NCI-H1417 (cell line): ENCODE results near the gene ANO1.
"Not testable (repeated sequence)": the region's sequence is repeated elsewhere in the genome, so short reads cannot be mapped to it uniquely, and the experiment has no call there.

Experiments used
- DNase-seq, 3 experiments: peaks; one replicate each; lab custom pipeline; 2025; lab: John Stamatoyannopoulos, UW

The ANO1 gene

DNA sequence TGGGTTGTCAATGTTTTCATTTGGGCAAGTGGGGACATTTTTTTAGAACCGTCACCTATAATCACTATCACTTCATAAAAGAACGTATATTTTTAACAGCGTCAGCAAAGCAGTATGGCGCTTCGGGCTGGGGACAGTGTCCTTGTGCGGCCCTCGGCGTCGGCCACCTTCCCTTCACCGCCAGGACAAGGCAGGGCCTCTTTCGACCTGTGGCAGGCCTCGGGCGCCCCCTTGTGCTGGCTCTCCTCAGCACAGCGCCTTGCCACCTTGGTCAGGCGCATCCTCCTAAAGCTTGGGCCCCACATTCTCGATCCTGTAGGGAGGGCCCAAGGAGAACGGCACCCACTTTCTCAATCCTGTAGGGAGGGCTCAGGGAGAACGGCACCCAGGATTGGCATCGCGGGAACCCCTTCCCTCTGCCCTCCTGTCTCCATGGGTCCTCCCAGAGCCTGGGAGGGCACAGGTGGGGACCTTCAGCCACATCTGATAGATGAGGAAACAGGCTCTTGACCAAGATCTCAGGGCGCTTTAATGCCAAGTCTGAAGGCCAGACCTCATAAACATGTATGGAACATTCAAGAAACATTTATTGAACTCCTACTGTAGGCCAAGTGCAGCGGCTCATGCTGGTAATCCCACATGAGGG, 113.5 kb downstream of the ANO1 start:
- peak; percentile 52 to 79 (median 60) for DNase-seq

DNA sequence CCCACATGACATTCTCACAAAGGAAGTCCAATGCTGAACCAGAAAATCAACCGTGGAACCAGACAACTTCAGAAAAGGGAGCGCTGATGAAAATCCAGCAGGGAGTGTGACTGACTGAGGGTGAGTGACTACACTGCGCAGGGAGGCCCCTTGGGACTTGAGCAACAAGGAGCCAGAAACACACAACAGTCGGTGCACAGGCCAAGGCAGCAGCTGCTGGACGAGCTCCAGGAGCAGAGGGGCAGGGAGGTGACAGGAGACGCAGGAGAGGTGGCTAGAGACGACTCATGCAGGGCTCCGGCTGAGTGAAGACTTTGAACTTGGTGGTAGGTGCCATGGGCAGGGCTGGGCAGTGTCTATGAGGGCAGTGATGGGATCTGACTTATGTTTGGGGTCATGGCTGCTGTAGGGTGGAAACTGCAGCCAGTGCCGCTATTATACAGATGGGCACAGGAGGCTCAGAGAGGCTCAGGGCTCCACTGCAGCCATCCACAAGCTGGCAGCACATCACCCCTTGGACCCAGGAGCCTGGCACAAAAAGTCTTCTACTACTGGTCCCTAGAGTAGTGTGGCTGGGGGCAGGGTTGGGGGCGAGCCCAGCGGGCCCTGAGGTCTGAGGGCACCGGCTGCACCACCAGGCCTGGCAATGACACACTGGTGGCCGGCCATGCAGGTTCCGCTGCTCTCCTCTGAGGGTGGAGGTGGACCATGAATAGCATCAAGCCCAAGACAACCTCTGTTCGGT, 114.7 kb downstream of the ANO1 start:
- DNase-seq: no peak

DNA sequence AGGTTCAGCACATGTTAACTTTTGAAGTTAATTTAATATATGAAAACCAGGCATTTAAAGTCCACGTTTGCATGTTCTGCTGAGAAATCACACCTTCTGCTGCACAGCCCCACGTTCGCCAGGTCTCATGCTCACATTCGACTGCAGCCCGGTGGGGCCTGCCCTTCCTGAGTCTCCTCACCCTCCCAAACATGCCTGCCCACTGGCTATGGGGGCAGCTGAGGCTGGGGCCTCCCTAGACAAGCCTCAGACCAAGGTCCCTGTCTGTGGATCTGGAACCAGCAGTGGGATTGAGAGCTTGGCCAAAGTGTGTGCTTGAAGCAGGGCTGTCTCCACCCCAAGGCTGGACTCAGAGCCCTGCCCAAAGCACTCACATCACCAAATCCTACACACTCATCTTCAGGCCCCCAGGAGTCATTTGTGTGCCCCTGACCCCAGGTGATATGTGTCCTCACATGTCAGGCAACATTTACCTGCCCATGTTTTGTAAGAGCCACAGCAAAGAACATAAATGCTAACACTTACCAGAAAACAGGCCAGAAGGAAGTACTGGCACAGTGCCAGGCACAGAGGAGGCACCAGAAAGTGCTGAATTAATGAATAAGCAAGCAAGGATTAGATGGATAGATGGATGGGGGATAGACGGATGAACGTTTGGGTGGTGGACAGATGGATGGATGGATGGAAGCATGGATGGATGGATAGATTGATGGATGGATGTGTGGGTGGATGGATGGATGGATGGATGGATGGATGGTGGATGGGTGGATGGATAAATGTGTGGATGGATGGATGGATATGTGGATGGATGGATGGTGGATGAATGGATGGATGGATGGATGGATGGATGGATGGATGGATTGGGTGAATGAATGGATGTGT, 115.5 kb downstream of the ANO1 start:
- peak in 1 of 3 experiments; percentile 15 for DNase-seq

DNA sequence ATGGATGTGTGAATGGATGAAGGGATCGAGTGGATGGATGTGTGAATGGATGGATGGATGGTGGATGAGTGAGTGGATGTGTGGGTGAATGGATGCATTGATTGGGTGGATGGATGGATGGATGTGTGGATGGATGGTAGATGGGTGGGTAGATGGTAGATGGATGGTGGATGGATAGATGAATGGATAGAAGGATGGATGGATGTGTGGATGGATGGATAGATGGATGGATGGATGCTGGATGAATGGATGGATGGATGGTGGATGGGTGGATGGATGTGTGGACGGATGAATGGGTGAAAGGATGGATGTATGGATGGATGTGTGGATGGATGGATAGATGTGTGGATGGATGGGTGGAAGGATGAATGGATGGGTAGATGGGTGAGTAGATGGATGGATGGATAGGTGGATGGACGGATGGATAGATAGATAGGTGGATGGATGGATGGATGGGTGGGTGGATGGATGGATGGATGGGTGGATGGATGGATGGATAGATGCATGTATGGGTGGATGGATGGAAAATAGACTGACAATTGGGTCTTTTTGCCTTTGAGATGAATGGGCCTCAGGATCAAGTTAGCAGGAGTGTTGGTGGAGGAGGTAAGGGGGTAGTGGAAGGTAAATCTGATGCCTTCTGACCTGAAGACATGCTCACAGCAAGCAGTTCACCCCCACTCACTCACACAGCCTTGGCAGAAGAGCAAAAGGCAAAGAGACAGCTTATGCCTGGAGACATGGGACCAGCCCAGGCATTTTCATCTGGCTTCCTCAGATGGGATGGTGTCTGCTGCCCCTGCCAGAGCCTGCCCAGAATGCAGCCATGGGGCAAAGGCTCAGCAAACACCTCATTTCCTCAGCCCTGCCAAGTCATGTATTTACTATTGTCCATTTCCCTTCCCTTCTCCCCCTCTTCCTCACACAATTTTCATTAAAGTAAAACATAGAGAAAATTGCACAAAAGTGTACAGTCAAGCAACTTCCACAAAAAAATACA, 117.0 kb downstream of the ANO1 start:
- DNase-seq: no peak

DNA sequence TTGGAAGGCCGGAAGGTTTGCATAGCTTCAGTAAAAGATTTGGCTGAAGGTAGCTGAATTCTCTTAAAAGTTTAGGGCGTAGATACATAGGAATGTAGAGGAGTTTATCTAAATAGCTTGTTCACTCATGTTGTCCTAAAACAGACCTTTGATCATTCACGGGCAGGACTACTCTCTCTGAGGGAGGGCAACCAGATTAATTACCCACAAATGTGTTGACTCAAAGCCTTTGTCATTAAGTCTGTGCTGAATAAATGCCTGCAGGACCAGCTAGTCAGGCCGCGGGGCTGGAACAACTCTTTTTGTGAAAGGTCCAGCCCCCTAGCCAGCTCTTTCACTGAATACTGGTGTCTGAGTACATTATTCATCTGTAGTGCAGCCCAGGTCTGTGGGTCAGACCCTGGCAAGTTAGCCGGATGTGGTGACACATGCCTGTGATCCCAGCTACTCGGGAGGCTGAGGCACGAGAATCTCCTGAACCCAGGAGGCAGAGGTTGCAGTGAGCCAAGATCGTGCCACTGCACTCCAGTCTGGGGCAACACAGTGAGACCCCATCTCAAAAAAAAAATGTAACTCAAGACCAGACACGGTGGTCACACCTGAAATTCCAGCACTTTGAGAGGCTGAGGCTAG, 122.2 kb downstream of the ANO1 start:
- DNase-seq: no peak

DNA sequence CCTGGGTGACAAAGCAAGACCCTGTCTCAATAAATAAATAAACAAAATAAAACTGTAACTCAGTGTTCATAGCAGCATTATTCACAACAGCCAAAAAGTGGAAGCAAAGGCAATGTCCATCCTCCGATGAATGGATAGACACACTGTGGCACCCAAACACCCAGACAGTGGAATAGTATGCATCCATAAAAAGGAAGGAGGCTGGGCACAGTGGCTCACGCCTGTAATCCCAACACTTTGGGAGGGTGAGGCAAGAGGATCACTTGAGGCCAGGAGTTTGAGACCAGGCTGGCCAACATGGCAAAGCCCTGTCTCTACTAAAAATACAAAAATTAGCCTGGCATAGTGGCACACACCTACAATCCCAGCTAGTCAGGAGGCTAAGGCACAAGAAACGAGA, 122.9 kb downstream of the ANO1 start:
- DNase-seq: not testable (repeated sequence)

DNA sequence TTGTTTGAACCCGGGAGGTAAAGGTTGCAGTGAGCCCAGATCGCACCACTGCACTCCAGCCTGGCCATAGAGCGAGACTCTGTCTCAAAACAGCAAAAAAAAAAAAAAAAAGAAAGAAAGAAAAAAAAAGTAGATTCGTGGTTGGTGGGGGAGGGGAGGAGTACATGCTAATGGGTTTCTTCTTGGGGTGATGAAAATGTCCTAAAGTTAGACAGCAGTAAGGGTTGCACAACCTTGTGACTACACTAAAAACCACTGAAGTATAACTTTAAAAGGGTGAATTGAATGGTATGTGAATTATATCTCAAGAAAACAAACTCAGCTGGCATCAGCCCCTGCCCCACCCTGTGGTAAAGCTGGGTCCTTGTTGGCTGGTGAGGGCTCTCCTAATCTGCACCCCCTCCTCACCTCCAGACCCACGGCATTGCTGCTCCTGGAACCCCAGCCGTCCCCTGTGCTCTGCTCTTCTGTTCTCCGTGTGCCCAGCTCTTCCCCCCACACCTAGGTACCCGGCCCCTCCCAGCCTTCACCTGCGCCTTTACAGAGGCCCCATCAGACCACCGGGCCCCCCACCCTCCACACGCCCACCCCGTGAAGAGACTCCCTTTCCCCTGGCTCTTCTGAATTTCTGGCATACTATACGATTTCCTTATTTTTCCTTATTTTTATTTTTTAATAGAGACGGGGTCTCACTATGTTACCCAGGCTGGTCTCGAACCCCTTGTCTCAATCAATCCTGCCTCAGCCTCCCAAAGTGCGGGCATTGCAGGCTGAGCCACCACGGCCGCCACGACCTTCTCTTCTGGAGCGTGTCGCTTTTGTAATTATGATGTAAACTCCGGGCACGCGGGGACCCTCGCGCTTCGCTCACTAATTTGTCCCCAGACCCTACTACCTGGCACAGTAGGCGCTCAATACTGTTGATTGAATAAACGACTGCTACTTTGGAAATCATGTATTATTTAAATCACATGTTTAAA, 124.1 kb downstream of the ANO1 start:
- no peak for DNase-seq

DNA sequence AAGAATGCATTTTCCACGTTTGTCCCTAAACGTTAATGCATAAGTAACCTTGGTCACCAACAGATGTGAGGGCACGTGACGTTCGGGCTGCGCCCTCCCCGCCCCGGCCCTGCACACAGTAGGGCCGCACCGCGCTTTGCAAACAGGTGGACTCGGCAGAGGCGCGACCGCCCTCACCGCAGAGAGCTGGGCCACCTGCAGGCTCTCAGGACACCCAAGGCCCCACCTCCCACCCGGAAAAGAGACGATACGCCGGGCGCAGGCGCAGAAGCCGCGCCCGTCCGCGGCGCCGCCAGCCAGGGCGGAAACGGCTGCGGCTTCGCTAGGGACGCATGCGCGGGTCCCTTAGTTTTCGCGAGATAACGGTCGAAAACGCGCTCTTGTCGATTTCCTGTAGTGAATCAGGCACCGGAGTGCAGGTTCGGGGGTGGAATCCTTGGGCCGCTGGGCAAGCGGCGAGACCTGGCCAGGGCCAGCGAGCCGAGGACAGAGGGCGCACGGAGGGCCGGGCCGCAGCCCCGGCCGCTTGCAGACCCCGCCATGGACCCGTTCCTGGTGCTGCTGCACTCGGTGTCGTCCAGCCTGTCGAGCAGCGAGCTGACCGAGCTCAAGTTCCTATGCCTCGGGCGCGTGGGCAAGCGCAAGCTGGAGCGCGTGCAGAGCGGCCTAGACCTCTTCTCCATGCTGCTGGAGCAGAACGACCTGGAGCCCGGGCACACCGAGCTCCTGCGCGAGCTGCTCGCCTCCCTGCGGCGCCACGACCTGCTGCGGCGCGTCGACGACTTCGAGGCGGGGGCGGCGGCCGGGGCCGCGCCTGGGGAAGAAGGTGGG, 125.0 kb downstream of the ANO1 start, which contains the start of gene FADD:
TSS of gene FADD (plus strand) at position 377 of the 831 bp plus-strand sequence. CDS start at position 541, 164 bp downstream.
- peak; percentile 95 to 98 (median 98) for DNase-seq

DNA sequence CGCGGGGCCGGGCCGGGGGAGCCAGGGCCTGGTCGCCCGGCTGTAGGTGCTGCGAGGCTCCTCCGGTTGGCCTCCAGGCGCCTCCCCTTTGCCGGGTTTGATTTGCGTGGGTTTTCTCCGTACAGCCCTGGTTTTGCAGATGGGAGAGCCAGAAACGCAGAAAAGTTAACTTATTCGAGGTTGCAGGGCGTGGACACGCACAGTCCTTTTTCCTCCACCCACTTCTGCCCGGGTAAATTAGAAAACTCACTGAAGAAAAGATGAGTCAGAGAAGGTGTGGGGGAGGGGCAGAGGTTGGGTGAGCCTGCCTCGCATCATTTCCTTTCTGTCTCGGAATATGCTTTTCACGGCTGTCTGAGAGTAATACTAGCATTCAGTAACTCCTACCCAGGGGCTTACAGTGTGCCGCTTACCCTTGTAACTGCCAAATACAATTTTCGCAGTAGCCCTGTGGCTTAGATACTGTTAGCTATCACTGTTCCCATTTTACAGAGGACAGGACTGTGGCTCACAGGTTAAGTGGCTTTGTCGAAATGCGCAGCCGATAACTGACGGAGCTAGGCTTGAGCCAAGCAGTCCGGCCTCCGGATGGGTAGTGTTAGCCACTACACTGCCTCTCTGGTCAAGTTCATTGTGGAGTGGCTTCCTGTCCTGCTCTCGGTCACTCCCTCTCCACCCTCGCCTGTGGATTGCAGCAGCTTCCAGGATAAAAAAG, 125.8 kb downstream of the ANO1 start:
- DNase-seq: peak; percentile 56 to 67 (median 64)

DNA sequence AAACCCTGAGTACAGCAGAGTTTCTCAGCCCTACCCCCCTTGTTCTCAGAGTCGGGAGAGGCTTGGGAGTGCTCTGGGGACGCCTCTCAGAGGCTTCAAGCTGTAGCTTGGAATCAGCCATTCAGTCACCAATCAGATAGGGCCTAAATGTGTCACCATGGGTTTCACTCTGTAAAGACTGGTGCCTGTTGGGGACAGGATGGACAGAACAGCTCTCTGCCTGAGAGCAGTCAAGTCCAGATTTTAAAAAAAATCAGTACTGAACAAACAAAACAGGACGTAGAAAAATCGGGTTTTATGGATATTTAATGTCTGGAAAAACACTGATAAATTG, 126.3 kb downstream of the ANO1 start:
- DNase-seq: no peak

DNA sequence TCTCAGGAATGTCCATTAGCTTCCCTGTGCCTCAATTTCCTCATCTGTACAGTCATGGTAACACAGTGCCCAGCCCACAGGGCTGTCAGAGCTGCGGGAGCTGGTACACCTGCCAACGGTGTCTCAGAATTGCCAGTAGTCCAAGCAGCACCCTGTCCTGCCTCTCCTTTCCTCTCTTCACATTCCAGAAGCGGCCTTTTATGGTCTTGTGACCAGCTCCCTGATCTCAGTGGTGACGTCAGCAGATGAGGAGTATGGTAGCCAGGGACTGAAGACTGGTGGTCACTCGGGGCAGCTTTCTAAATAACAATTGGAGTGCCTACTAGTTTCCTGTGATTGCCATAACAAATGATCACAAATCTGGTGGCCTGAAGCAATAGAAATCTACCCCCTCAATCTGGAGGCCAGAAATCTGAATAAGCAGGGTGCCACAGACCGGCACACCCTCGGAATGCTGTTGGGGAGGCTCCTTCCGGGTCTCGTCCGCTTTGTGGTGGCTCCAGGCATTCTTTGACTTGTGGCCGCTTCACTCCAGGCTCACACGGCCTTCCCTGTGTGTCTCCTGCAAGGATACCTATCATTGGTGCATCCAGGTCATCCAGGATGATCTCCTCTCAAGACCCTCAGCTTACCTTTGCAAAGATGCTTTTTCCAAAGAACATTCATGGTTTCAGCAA, 127.1 kb downstream of the ANO1 start:
- no peak for DNase-seq

DNA sequence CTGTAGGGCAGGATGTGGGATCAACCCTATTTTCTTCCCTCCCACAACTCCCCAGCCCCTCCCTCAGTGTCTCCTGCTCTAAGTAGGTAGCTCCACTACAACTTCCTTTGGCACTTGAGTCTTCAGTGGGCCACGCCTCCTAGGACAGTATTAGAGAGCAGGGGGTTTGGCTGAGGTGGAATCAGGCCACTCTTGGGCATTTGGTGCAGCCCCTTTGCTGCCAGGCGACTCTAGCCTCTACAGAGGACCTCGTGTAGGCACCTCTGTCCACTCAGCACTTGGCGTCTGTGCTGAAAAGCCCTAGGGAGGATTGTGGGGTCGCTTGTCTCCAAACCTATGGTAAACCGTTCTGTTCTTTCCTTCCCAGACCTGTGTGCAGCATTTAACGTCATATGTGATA, 127.6 kb downstream of the ANO1 start:
- no peak for DNase-seq

DNA sequence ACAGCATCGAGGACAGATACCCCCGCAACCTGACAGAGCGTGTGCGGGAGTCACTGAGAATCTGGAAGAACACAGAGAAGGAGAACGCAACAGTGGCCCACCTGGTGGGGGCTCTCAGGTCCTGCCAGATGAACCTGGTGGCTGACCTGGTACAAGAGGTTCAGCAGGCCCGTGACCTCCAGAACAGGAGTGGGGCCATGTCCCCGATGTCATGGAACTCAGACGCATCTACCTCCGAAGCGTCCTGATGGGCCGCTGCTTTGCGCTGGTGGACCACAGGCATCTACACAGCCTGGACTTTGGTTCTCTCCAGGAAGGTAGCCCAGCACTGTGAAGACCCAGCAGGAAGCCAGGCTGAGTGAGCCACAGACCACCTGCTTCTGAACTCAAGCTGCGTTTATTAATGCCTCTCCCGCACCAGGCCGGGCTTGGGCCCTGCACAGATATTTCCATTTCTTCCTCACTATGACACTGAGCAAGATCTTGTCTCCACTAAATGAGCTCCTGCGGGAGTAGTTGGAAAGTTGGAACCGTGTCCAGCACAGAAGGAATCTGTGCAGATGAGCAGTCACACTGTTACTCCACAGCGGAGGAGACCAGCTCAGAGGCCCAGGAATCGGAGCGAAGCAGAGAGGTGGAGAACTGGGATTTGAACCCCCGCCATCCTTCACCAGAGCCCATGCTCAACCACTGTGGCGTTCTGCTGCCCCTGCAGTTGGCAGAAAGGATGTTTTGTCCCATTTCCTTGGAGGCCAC, 128.3 kb downstream of the ANO1 start:
- no peak for DNase-seq

DNA sequence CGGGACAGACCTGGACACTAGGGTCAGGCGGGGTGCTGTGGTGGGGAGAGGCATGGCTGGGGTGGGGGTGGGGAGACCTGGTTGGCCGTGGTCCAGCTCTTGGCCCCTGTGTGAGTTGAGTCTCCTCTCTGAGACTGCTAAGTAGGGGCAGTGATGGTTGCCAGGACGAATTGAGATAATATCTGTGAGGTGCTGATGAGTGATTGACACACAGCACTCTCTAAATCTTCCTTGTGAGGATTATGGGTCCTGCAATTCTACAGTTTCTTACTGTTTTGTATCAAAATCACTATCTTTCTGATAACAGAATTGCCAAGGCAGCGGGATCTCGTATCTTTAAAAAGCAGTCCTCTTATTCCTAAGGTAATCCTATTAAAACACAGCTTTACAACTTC, 128.9 kb downstream of the ANO1 start:
- DNase-seq: no peak

DNA sequence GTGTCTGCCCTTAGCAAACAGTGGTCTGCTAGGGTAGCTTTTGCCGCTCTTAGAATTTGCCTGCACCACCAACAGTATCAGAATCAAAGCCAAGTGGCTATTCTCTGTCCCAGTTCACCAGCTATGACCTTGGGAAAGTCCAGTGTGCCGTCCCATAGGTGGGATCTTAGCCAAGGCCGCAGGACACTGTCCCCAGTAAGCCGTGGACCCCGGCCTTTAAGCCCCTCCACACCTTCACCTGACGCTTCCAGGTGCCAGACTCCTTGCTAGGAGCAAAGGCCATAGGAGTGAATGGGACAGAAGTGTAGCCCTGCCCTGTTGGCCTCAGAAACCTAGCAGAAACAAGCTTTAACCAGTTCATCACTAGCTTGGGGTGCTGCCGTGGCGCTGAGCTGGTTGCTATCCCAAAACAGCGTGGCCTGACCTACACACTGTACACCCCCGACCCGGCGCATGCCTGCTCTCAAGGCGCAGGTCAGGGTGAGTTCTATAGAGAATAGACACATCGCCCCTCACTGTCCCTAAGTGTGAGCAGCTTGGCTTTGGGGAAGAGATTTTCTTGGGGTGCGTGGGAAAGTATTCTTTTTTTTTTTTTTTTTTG, 129.5 kb downstream of the ANO1 start:
- no peak for DNase-seq

DNA sequence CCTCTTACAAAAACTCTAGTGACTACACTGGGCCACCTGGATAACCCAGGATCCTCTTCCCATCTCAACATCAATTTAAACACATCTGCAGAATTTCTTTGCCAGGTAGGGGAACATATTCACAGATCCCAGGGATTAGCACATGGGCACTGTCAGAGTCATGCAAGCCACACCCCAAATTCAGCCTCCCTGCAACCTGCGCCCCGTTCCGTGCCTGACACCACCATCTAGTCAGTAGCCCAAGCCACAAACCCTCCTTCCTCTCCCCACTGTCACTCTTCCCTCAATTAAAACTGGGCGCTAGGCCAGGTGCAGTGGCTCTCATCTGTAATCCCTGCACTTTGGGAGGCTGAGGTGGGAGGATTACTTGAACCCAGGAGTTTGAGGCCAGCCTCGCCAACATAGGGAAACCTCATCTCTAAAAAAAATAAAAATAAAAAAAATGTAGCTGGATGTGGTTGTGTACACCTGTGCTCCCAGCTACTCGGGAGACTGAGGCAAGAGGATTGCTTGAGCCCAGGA, 131.3 kb downstream of the ANO1 start:
- DNase-seq: no peak
